ENCODE measurements around the gene CTDP1.

- TF ChIP-seq, protein P1, sequence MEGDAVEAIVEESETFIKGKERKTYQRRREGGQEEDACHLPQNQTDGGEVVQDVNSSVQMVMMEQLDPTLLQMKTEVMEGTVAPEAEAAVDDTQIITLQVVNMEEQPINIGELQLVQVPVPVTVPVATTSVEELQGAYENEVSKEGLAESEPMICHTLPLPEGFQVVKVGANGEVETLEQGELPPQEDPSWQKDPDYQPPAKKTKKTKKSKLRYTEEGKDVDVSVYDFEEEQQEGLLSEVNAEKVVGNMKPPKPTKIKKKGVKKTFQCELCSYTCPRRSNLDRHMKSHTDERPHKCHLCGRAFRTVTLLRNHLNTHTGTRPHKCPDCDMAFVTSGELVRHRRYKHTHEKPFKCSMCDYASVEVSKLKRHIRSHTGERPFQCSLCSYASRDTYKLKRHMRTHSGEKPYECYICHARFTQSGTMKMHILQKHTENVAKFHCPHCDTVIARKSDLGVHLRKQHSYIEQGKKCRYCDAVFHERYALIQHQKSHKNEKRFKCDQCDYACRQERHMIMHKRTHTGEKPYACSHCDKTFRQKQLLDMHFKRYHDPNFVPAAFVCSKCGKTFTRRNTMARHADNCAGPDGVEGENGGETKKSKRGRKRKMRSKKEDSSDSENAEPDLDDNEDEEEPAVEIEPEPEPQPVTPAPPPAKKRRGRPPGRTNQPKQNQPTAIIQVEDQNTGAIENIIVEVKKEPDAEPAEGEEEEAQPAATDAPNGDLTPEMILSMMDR (conservative IDR thresholded peaks at IDR 0.05; ENCODE audit: low read length), result no peak
- TF ChIP-seq EZH2phosphoT487 (IDR thresholded peaks at IDR 0.05; ENCODE audit: borderline replicate concordance), result no peak
Measured at GRCh38 chr18:79723036-79723435, 43.4 kb downstream of the CTDP1 start.

Data from Loucy (cell line).